Activated T-cell treated with anti-CD3 and anti-CD28 coated beads, Interleukin-2, amount 50 U/mL, for 4 hours (primary cell): Measurements from ENCODE around the gene SMYD5. TPM values are rescaled to one million over a fixed set of nuclear protein-coding genes. Genes with fewer than 3 reads are reported as not detected.
"Not testable (repeated sequence)": the region's sequence is repeated elsewhere in the genome, so short reads cannot be mapped to it uniquely, and the experiment has no call there.

ENCODE experiments used
- ATAC-seq, 2 donors: fragments of 200-7000 bp; cut with Tn5 transposase; one replicate each; pipeline ENCODE4 v1.10.0; 2021
- DNase-seq: peaks from one replicate; pipeline ENCODE4 v3.0.0-alpha.2; 2020
- H3K27me3 Mint-ChIP-seq: one replicate; pipeline ENCODE4 v1.8.0; 2021; ENCODE audit warnings: low read depth, mixed read lengths
- H3K36me3 Mint-ChIP-seq: one replicate; pipeline ENCODE4 v1.8.0; 2022; ENCODE audit warnings: mixed read lengths; ENCODE audit not compliant: insufficient read depth
- H3K4me1 Mint-ChIP-seq: one replicate; pipeline ENCODE4 v1.8.0; 2021; ENCODE audit warnings: low read depth, mixed read lengths
- H3K4me3 Mint-ChIP-seq: one replicate; pipeline ENCODE4 v1.8.0; 2021; ENCODE audit warnings: mild to moderate bottlenecking, moderate library complexity, mixed read lengths
- H3K9me3 Mint-ChIP-seq: one replicate; pipeline ENCODE4 v1.8.0; 2021; ENCODE audit warnings: mixed read lengths
- total RNA-seq, 3 donors: library from RNA; stranded (reverse); gene quantifications; one replicate each; pipeline ENCODE4 v1.2.1, GENCODE V29; 2021

SMYD5 gene
- total RNA-seq, 3 donors from 2014 or later, result 70.8 to 78.4 (median 74.4) TPM

- Mint-ChIP-seq H3K4me3 (no peak overlapping the region), H3K27me3 (peaks cover 10% of the 10 kb centered on the region), H3K36me3 (no peaks in the 10 kb centered on the region), H3K4me1 (no peaks in the 10 kb centered on the region), H3K9me3 (peaks cover 7% of the 10 kb centered on the region)
- DNase-seq (no peak), ATAC-seq (no peak)
Observed at GRCh38 chr2:73185965-73186364, 28.1 kb upstream of the SMYD5 start.

GRCh38 chr2:73187549-73187948 lies 26.5 kb upstream of the SMYD5 start:
- H3K36me3 Mint-ChIP-seq, result no peaks in the 10 kb centered on the region
- peaks cover 7% of the 10 kb centered on the region for H3K9me3 Mint-ChIP-seq
- DNase-seq, result no peak
- no peaks in the 10 kb centered on the region for H3K4me1 Mint-ChIP-seq
- peaks cover 7% of the 10 kb centered on the region for H3K27me3 Mint-ChIP-seq
- H3K4me3 Mint-ChIP-seq, result no peak overlapping the region
- no peak for ATAC-seq

GRCh38 chr2:73197579-73197978 lies 16.5 kb upstream of the SMYD5 start:
- ATAC-seq, result no peak
- Mint-ChIP-seq H3K27me3 (peaks cover 38% of the 10 kb centered on the region), H3K9me3 (no peaks in the 10 kb centered on the region), H3K4me1 (peaks cover 3% of the 10 kb centered on the region), H3K36me3 (no peaks in the 10 kb centered on the region), H3K4me3 (no peak overlapping the region)
- no peak for DNase-seq

GRCh38 chr2:73200281-73200680 lies 13.8 kb upstream of the SMYD5 start:
- not testable (repeated sequence) for H3K4me3 Mint-ChIP-seq, DNase-seq, H3K36me3 Mint-ChIP-seq, H3K4me1 Mint-ChIP-seq, ATAC-seq, H3K9me3 Mint-ChIP-seq
- H3K27me3 Mint-ChIP-seq, result peaks cover 54% of the 10 kb centered on the region

- Mint-ChIP-seq H3K27me3 (peaks cover 54% of the 10 kb centered on the region), H3K4me1 (peaks cover 5% of the 10 kb centered on the region), H3K36me3 (no peaks in the 10 kb centered on the region), H3K4me3 (peak within 1 kb of the TSS; percentile 47), H3K9me3 (no peaks in the 10 kb centered on the region)
- ATAC-seq (peak; percentile 58 to 61), DNase-seq (no peak)
Observed at GRCh38 chr2:73202156-73203054, 11.6 kb upstream of the SMYD5 start, which contains the start of gene NOTO. Gene NOTO, plus strand, starts transcription at chr2:73202574. Its CDS starts 93 bp downstream, at chr2:73202667.

- Mint-ChIP-seq H3K36me3 (no peaks in the 10 kb centered on the region), H3K9me3 (no peaks in the 10 kb centered on the region), H3K4me3 (peak overlapping the region; percentile 47), H3K27me3 (peaks cover 57% of the 10 kb centered on the region), H3K4me1 (peaks cover 5% of the 10 kb centered on the region)
- ATAC-seq, result peak; percentile 57 to 65
- DNase-seq, result no peak
Observed at GRCh38 chr2:73203055-73203681, 10.9 kb upstream of the SMYD5 start.

GRCh38 chr2:73205611-73206010 lies 8.4 kb upstream of the SMYD5 start:
- H3K4me1 Mint-ChIP-seq, result peaks cover 5% of the 10 kb centered on the region
- peaks cover 43% of the 10 kb centered on the region for H3K27me3 Mint-ChIP-seq
- no peak for DNase-seq
- H3K9me3 Mint-ChIP-seq, result no peaks in the 10 kb centered on the region
- no peak overlapping the region for H3K4me3 Mint-ChIP-seq
- no peak for ATAC-seq
- H3K36me3 Mint-ChIP-seq, result no peaks in the 10 kb centered on the region

GRCh38 chr2:73208258-73208657 lies 5.8 kb upstream of the SMYD5 start:
- H3K4me1 Mint-ChIP-seq, result peaks cover 11% of the 10 kb centered on the region
- ATAC-seq (no peak), DNase-seq (no peak)

GRCh38 chr2:73210019-73210418 lies 4.0 kb upstream of the SMYD5 start:
- Mint-ChIP-seq H3K4me1 (peaks cover 22% of the 10 kb centered on the region), H3K9me3 (no peaks in the 10 kb centered on the region)
- no peak for DNase-seq

More at GRCh38 chr2:73208258-73208657, 5.8 kb upstream of the SMYD5 start:
- Mint-ChIP-seq H3K36me3 (no peaks in the 10 kb centered on the region), H3K27me3 (peaks cover 31% of the 10 kb centered on the region), H3K9me3 (no peaks in the 10 kb centered on the region), H3K4me3 (no peak overlapping the region)

GRCh38 chr2:73210696-73211095 lies 3.3 kb upstream of the SMYD5 start:
- H3K36me3 Mint-ChIP-seq, result no peaks in the 10 kb centered on the region
- no peaks in the 10 kb centered on the region for H3K9me3 Mint-ChIP-seq
- H3K27me3 Mint-ChIP-seq, result peaks cover 15% of the 10 kb centered on the region
- no peak overlapping the region for H3K4me3 Mint-ChIP-seq
- ATAC-seq (no peak), DNase-seq (no peak)
- peaks cover 29% of the 10 kb centered on the region for H3K4me1 Mint-ChIP-seq

More at GRCh38 chr2:73210019-73210418, 4.0 kb upstream of the SMYD5 start:
- no peak overlapping the region for H3K4me3 Mint-ChIP-seq
- no peaks in the 10 kb centered on the region for H3K36me3 Mint-ChIP-seq
- H3K27me3 Mint-ChIP-seq, result peaks cover 17% of the 10 kb centered on the region
- ATAC-seq, result no peak

GRCh38 chr2:73212098-73212447 lies 2.0 kb upstream of the SMYD5 start:
- Mint-ChIP-seq H3K36me3 (no peaks in the 10 kb centered on the region), H3K27me3 (peaks cover 6% of the 10 kb centered on the region), H3K9me3 (no peaks in the 10 kb centered on the region), H3K4me1 (peaks cover 30% of the 10 kb centered on the region), H3K4me3 (no peak overlapping the region)
- ATAC-seq (no peak), DNase-seq (no peak)

- ATAC-seq, result peak; percentile 72
- H3K9me3 Mint-ChIP-seq, result no peaks in the 10 kb centered on the region
- peak; percentile 68 for DNase-seq
- H3K4me1 Mint-ChIP-seq, result peaks cover 30% of the 10 kb centered on the region
- peak overlapping the region; percentile 97 for H3K4me3 Mint-ChIP-seq
- H3K36me3 Mint-ChIP-seq, result no peaks in the 10 kb centered on the region
- peaks cover 6% of the 10 kb centered on the region for H3K27me3 Mint-ChIP-seq
Observed at GRCh38 chr2:73212448-73213176, 1.4 kb upstream of the SMYD5 start.

GRCh38 chr2:73215254-73215653 lies 1.2 kb downstream of the SMYD5 start:
- Mint-ChIP-seq H3K27me3 (no peaks in the 10 kb centered on the region), H3K4me3 (peak overlapping the region; percentile 97), H3K4me1 (peaks cover 30% of the 10 kb centered on the region), H3K9me3 (no peaks in the 10 kb centered on the region), H3K36me3 (peaks cover 11% of the 10 kb centered on the region)
- DNase-seq, result no peak
- ATAC-seq, result no peak

GRCh38 chr2:73217160-73217559 lies 3.1 kb downstream of the SMYD5 start:
- H3K4me3 Mint-ChIP-seq, result no peak overlapping the region
- peaks cover 30% of the 10 kb centered on the region for H3K4me1 Mint-ChIP-seq
- ATAC-seq (no peak), DNase-seq (no peak)
- H3K36me3 Mint-ChIP-seq, result peaks cover 26% of the 10 kb centered on the region
- H3K27me3 Mint-ChIP-seq, result no peaks in the 10 kb centered on the region
- H3K9me3 Mint-ChIP-seq, result no peaks in the 10 kb centered on the region
